Activated B cell treated with CpG ODN at 0.5 μM for 24 hours (primary cell): ENCODE data around the gene TMEM123. TPM values are rescaled to one million over a fixed set of nuclear protein-coding genes. Genes with fewer than 3 reads are reported as not detected.
A peak's percentile ranks its signal among the peaks of the same experiment; 100 is the strongest.

ENCODE experiments used
- ATAC-seq: fragments of 200-7000 bp; cut with Tn5 transposase; one replicate; pipeline ENCODE4 v1.10.0; 2021; ENCODE audit warnings: low read depth, mild to moderate bottlenecking, moderate library complexity
- CTCF ChIA-PET: fragments of 350-600 bp; sonication (Branson Sonifier 250); formaldehyde crosslinking; loops from one replicate; lab custom pipeline; 2021; ENCODE audit warnings: antibody characterized with exemption; lab: Charles Lee
- POLR2A ChIA-PET: fragments of 350-600 bp; sonication (Branson Sonifier 250); formaldehyde crosslinking; loops from one replicate; lab custom pipeline; 2021; ENCODE audit warnings: antibody characterized with exemption; lab: Charles Lee
- DNase-seq: peaks from one replicate; pipeline ENCODE4 v3.0.0; 2022
- H3K27ac Mint-ChIP-seq: one replicate; pipeline ENCODE4 v1.8.0; 2020; ENCODE audit warnings: mixed read lengths
- H3K27me3 Mint-ChIP-seq: one replicate; pipeline ENCODE4 v1.8.0; 2021; ENCODE audit warnings: mixed read lengths
- H3K36me3 Mint-ChIP-seq: one replicate; pipeline ENCODE4 v1.8.0; 2021; ENCODE audit warnings: low read depth, mixed read lengths
- H3K4me1 Mint-ChIP-seq: one replicate; pipeline ENCODE4 v1.8.0; 2021; ENCODE audit warnings: mixed read lengths
- H3K4me3 Mint-ChIP-seq: one replicate; pipeline ENCODE4 v1.8.0; 2020; ENCODE audit warnings: mild to moderate bottlenecking, mixed read lengths
- H3K9me3 Mint-ChIP-seq: one replicate; pipeline ENCODE4 v1.8.0; 2020; ENCODE audit warnings: mixed read lengths
- intact Hi-C: fragments of 100-400 bp; cut with micrococcal nuclease; formaldehyde crosslinking; loops from one replicate; pipeline ENCODE4 v1.15.1; 2024
- total RNA-seq: library from RNA; stranded (reverse); gene quantifications from 2 replicates; pipeline ENCODE4 v1.2.3, GENCODE V29; 2022
- TF ChIP-seq, protein P1 (sequence below): fragments of 200-600 bp; IDR thresholded peaks from one replicate; pipeline ENCODE4 v1.8.0; 2022; ENCODE audit warnings: antibody characterized with exemption, mild to moderate bottlenecking

The TMEM123 gene
- total RNA-seq, 1 donor from 2014 or later, result 191 TPM

DNA sequence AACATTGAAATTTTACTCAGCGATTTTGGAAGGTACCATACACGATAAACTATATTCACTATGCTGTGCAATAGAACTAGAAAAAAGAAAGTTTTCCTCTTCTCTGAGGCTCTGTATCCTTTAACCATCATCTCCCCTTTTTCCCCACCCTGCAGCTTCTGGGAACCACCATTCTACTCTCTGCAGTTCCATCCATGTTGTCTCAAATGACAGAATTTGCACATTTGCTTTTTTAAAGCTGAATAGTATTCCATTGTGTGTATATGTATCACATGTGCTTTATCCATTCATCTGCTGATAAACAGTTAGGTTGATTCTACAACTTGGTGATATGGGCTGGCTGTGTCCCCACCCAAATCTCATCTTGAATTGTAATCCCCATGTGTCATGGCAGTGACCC, 21.2 kb downstream of the TMEM123 start:
- ChIA-PET CTCF (interaction anchor here (1.4 to 1.6 kb wide), 2 partner anchors 40 to 181 kb away, joined by 5 to 8 read pairs; no protein-coding TSS in a partner anchor), POLR2A (interaction anchor here (1.4 to 1.9 kb wide), 2 partner anchors 45 to 137 kb away, joined by 3 to 4 read pairs; no protein-coding TSS in a partner anchor)
- DNase-seq (no peak), ATAC-seq (no peak)
- no peak overlapping the region for H3K27ac Mint-ChIP-seq
- H3K27me3 Mint-ChIP-seq, result no peaks in the 10 kb centered on the region
- peaks cover 6% of the 10 kb centered on the region for H3K9me3 Mint-ChIP-seq
- TF ChIP-seq, protein P1, sequence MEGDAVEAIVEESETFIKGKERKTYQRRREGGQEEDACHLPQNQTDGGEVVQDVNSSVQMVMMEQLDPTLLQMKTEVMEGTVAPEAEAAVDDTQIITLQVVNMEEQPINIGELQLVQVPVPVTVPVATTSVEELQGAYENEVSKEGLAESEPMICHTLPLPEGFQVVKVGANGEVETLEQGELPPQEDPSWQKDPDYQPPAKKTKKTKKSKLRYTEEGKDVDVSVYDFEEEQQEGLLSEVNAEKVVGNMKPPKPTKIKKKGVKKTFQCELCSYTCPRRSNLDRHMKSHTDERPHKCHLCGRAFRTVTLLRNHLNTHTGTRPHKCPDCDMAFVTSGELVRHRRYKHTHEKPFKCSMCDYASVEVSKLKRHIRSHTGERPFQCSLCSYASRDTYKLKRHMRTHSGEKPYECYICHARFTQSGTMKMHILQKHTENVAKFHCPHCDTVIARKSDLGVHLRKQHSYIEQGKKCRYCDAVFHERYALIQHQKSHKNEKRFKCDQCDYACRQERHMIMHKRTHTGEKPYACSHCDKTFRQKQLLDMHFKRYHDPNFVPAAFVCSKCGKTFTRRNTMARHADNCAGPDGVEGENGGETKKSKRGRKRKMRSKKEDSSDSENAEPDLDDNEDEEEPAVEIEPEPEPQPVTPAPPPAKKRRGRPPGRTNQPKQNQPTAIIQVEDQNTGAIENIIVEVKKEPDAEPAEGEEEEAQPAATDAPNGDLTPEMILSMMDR, result no peak
- intact Hi-C loops, result loop anchor here (2.0 kb wide), 1 partner anchor 17 kb away; no protein-coding TSS in a partner anchor
- H3K36me3 Mint-ChIP-seq, result peaks cover 63% of the 10 kb centered on the region
- H3K4me3 Mint-ChIP-seq, result no peak overlapping the region
- H3K4me1 Mint-ChIP-seq, result peaks cover 50% of the 10 kb centered on the region

DNA sequence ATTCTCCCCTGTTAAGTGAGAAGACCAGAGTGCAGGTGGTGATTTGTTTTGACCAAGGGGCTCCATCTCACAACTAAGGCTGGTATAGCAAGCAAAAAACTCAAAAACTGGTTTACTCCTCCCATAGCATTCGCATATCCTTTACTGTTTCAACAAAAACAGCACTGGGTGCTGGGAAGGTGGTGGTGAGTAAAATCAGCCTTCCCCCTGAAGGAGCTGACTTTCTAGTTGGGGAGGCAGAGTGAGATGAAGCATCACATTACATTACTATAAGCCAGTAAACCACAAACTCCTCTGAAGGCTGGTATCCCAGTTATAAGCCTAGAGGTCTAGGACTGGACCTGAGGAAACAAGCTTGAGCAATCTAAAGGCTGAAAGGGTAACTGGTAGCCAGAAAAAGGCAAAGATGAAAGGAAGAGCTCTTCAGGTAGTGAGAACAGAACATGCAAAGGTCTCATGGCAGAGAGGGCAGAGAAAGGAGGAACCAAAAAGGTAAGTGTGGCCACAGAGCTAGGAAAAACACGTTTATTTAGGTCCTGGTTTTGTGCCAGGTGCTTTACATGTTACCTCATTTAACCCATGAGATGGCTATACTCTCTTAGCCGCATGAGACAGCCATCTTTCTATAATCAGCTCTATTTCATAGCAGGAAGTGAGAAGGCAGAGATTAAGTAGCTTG, 22.3 kb downstream of the TMEM123 start:
- H3K27me3 Mint-ChIP-seq, result no peaks in the 10 kb centered on the region
- peaks cover 61% of the 10 kb centered on the region for H3K36me3 Mint-ChIP-seq
- ChIA-PET POLR2A (interaction anchor here (0.5 to 1.9 kb wide), 10 partner anchors 11 to 136 kb away, joined by 3 to 14 read pairs (median 3); partner anchors contain the start of gene TMEM123), CTCF (interaction anchor here (0.8 to 1.6 kb wide), 6 partner anchors 9 to 182 kb away, joined by 3 to 8 read pairs (median 4); no protein-coding TSS in a partner anchor)
- peaks cover 6% of the 10 kb centered on the region for H3K9me3 Mint-ChIP-seq
- TF ChIP-seq, protein P1, result no peak
- peaks cover 56% of the 10 kb centered on the region for H3K4me1 Mint-ChIP-seq
- intact Hi-C loops, result loop anchor here (1.0 to 2.0 kb wide), 6 partner anchors 15 to 83 kb away; partner anchors contain the start of gene BIRC2
- peak overlapping the region; percentile 72 for H3K27ac Mint-ChIP-seq
- DNase-seq (no peak), ATAC-seq (peak; percentile 84)
- peak overlapping the region; percentile 39 for H3K4me3 Mint-ChIP-seq

DNA sequence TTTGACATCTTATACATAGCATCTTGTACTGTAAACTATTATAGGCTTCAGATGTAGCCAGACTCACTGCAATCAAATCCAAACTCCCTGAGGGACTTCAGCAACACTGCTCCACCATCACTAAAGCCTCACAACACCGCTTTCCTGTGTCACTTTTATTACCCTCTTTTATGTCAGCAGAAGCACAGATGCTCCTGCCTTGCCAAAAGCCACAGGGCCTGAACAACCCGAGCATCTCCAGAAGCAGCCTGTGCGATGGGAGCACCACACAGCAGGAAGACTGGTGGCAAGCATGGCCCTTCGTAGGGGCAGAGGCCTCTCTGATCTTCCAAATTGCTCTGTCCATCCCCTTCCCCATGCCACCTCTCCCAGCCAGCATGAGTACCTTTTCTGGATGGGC, 22.9 kb downstream of the TMEM123 start:
- ATAC-seq (no peak), DNase-seq (no peak)
- peaks cover 6% of the 10 kb centered on the region for H3K9me3 Mint-ChIP-seq
- CTCF ChIA-PET, result interaction anchor here (1.0 to 1.6 kb wide), 3 partner anchors 12 to 88 kb away, joined by 3 to 8 read pairs (median 3); no protein-coding TSS in a partner anchor
- POLR2A ChIA-PET, result interaction anchor here (0.6 to 1.9 kb wide), 6 partner anchors 11 to 79 kb away, joined by 3 to 14 read pairs (median 3); partner anchors contain the start of gene TMEM123
- H3K36me3 Mint-ChIP-seq, result peaks cover 63% of the 10 kb centered on the region
- TF ChIP-seq, protein P1, result no peak
- intact Hi-C loops, result loop anchor here (1.0 to 2.0 kb wide), 6 partner anchors 15 to 82 kb away; partner anchors contain the start of gene BIRC2
- no peaks in the 10 kb centered on the region for H3K27me3 Mint-ChIP-seq
- H3K27ac Mint-ChIP-seq, result peak overlapping the region; percentile 72
- no peak overlapping the region for H3K4me3 Mint-ChIP-seq
- peaks cover 62% of the 10 kb centered on the region for H3K4me1 Mint-ChIP-seq

DNA sequence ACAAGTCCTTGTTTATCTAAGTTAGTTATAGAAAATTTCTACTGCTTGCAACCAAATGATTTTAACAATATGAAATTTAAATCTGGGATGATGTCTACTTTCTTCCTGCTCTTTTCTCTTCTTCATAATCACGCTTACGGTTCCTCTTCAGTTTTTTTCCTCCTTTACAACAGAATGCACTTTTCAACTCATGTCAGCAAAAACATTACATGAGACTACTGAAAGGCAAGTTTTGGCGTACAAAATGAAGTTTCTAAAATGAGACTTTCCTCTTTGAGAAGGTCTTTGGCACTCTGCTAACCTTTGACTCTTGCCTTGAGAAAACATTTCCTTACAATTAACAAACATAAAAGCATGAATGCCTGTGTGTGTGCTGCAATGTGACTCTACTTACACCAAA, 23.3 kb downstream of the TMEM123 start:
- TF ChIP-seq, protein P1, result no peak
- ATAC-seq (no peak), DNase-seq (no peak)
- CTCF ChIA-PET, result no interaction called here
- H3K27ac Mint-ChIP-seq, result peak overlapping the region; percentile 72
- POLR2A ChIA-PET, result no interaction called here
- H3K4me3 Mint-ChIP-seq, result no peak overlapping the region
- no peaks in the 10 kb centered on the region for H3K27me3 Mint-ChIP-seq
- intact Hi-C loops, result no loop called here
- peaks cover 60% of the 10 kb centered on the region for H3K4me1 Mint-ChIP-seq
- H3K9me3 Mint-ChIP-seq, result peaks cover 6% of the 10 kb centered on the region
- H3K36me3 Mint-ChIP-seq, result peaks cover 64% of the 10 kb centered on the region

DNA sequence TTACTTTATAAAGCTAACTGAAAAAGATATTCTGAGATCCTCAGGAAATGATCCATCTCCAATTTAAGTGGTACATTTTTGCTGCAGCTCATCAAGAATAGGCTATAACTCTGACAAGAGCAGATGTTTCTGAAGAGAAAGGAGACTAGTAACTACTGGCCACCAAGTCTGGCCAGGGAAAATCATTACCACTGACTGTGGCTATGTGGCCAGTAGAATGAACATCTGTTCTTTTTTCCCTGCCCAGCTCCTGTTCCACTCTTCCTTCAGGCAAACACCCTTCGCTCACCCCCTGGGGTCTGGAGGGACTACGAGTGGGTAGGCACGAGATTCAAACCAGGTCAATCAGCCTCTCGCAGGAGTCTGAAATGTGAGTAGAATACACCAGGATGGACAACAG, 23.9 kb downstream of the TMEM123 start:
- Mint-ChIP-seq H3K4me1 (peaks cover 61% of the 10 kb centered on the region), H3K27me3 (no peaks in the 10 kb centered on the region), H3K36me3 (peaks cover 60% of the 10 kb centered on the region), H3K9me3 (peaks cover 6% of the 10 kb centered on the region), H3K27ac (no peak overlapping the region), H3K4me3 (no peak overlapping the region)
- intact Hi-C loops, result no loop called here
- no peak for ATAC-seq
- POLR2A ChIA-PET, result interaction anchor here (0.6 kb wide), 1 partner anchor 22 kb away, joined by 3 read pairs; no protein-coding TSS in a partner anchor
- DNase-seq, result no peak
- CTCF ChIA-PET, result interaction anchor here (0.6 to 0.8 kb wide), 2 partner anchors 38 to 117 kb away, joined by 3 read pairs; no protein-coding TSS in a partner anchor
- TF ChIP-seq, protein P1, result no peak
